ENCODE data around the gene SLC2A9. TPM values are rescaled to one million over a fixed set of nuclear protein-coding genes. Genes with fewer than 3 reads are reported as not detected.

The SLC2A9 gene
- total and polyA plus RNA-seq, 9 donors: 1.2 to 10.1 (median 4.8) TPM

GRCh38 chr4:9870165-9870790 is 151.0 kb downstream of the SLC2A9 start:
- intact Hi-C loops (cut with DNase I): no loop called here
- Histone ChIP-seq H3K27ac (no peak overlapping the region), H3K4me1 (ENCODE audit: insufficient read depth) (no peaks in the 10 kb centered on the region), H3K36me3 (no peaks in the 10 kb centered on the region), H3K27me3 (no peaks in the 10 kb centered on the region), H3K4me3 (no peak overlapping the region), H3K9me3 (no peaks in the 10 kb centered on the region)
- WGBS, 3 donors: 49 to 56% (median 54%) methylated on average over 10 of the region's 10 CpGs
- no peak for DNase-seq
- no peak for TF ChIP-seq CTCF (IDR thresholded peaks at IDR 0.05)
- no peak for TF ChIP-seq POLR2A (IDR thresholded peaks at IDR 0.05)
- TF ChIP-seq EP300 (IDR thresholded peaks at IDR 0.05): no peak

DNA sequence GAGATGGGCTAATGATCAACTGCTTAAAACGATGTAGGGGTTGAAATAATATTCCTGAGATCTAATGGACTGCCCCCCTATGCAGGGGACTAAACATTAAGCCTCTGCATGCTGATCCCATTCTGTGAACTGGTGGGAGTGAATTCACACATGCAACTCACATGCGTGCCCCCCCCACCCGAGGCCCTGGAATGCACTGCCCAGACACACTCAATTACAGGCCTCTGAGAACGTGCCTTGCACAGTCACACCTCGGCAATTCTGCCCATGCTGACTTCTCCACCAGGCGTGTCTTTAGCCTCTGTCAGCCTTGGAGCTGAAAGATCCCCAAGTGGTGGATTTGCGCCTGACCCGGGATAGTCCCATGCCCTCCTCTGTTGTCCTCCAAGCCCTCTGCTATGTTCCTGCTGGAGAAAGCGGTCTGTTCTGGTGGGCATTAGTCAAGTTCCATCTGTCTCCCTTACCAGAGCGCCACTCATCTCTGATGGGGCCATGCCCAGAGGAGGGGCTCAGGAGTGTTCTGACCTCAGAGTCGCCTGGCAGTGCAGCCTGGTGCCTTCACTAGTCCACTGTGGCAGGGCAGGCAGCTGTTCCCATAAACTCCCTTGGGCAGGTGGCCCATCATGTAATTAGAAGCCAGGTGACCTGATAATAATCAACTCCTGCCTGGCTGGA is 153.4 kb downstream of the SLC2A9 start:
- Histone ChIP-seq H3K9me3 (no peaks in the 10 kb centered on the region), H3K4me3 (no peak overlapping the region), H3K36me3 (no peaks in the 10 kb centered on the region), H3K4me1 (ENCODE audit: insufficient read depth) (no peaks in the 10 kb centered on the region), H3K27ac (no peak overlapping the region), H3K27me3 (no peaks in the 10 kb centered on the region)
- intact Hi-C loops (cut with DNase I): no loop called here
- TF ChIP-seq POLR2A (IDR thresholded peaks at IDR 0.05): no peak
- TF ChIP-seq EP300 (IDR thresholded peaks at IDR 0.05): no peak
- TF ChIP-seq CTCF (IDR thresholded peaks at IDR 0.05): no peak
- WGBS, 3 donors: 83 to 86% (median 84%) methylated on average over 10 to 11 of the region's 11 CpGs
- no peak for DNase-seq

DNA sequence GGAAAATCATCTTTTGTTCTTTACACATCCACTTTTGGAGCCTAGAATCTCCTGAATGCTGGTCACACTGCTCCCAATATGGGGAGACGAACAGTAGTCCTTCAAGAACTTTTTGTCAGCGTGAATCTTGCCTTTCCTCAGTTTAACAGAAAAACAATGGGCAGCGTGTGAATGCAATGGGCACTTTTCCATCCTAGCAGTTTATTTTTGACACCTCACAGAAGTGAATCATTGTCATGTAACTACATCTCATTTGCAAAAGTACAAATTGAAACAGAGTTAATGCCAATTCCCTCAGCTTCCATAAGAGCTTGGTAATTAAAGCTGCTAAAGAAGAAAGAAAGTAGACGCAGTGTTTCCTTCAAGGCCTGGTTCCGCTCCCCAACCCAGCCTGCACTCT is 154.4 kb downstream of the SLC2A9 start:
- Histone ChIP-seq H3K27me3 (no peaks in the 10 kb centered on the region), H3K4me3 (no peak overlapping the region), H3K27ac (no peak overlapping the region), H3K4me1 (ENCODE audit: insufficient read depth) (no peaks in the 10 kb centered on the region), H3K36me3 (no peaks in the 10 kb centered on the region), H3K9me3 (no peaks in the 10 kb centered on the region)
- no peak for DNase-seq
- TF ChIP-seq EP300 (IDR thresholded peaks at IDR 0.05) (no peak), POLR2A (IDR thresholded peaks at IDR 0.05) (no peak), CTCF (IDR thresholded peaks at IDR 0.05) (no peak)
- intact Hi-C loops (cut with DNase I): no loop called here
- WGBS, 3 donors: 90 to 93% (median 91%) methylated on average over 5 of the region's 5 CpGs

DNA sequence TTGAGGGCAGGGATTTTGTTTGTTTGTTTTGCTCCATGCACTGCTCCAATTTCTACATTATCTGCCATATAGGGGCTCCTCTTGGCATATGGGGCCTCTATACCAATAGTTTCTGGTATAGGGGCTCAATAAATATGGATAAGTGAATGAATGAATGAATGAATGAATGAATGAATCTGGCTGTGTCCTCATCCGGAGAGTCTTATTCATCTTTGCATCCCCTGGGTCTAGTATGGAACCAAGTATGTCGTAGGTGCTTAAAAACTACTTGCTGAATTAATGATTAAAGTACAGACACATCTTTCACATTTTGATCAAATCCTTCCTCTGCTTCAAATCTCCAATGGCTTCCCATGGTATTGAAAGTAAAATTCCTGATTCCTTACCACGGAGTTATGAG is 159.7 kb downstream of the SLC2A9 start:
- TF ChIP-seq CTCF (IDR thresholded peaks at IDR 0.05): no peak
- no peak for TF ChIP-seq POLR2A (IDR thresholded peaks at IDR 0.05)
- TF ChIP-seq EP300 (IDR thresholded peaks at IDR 0.05): no peak
- Histone ChIP-seq H3K4me3 (no peak overlapping the region), H3K4me1 (ENCODE audit: insufficient read depth) (no peaks in the 10 kb centered on the region), H3K36me3 (no peaks in the 10 kb centered on the region), H3K27me3 (no peaks in the 10 kb centered on the region), H3K27ac (no peak overlapping the region), H3K9me3 (no peaks in the 10 kb centered on the region)
- intact Hi-C loops (cut with DNase I): no loop called here
- DNase-seq: no peak
- 88 to 91% (median 91%) methylated on average over 3 of the region's 3 CpGs for WGBS, 3 donors
